GM19468 (cell line): ENCODE measurements around the gene SLC35C1.

Experiments
- ATAC-seq: cut with Tn5 transposase; IDR thresholded peaks from one replicate; pipeline ENCODE4 v1.9.1; 2021; ENCODE audit warnings: mild to moderate bottlenecking, moderate library complexity, moderate number of reproducible peaks; ENCODE audit not compliant: unreplicated experiment; ENCODE audit errors: extremely low read depth

Gene SLC35C1

GRCh38 chr11:45804761-45805304 lies at the start of gene SLC35C1:
Gene SLC35C1 (plus strand): TSS chr11:45805149. CDS start chr11:45805802, 653 bp downstream.
- ATAC-seq = peak; percentile 88

DNA sequence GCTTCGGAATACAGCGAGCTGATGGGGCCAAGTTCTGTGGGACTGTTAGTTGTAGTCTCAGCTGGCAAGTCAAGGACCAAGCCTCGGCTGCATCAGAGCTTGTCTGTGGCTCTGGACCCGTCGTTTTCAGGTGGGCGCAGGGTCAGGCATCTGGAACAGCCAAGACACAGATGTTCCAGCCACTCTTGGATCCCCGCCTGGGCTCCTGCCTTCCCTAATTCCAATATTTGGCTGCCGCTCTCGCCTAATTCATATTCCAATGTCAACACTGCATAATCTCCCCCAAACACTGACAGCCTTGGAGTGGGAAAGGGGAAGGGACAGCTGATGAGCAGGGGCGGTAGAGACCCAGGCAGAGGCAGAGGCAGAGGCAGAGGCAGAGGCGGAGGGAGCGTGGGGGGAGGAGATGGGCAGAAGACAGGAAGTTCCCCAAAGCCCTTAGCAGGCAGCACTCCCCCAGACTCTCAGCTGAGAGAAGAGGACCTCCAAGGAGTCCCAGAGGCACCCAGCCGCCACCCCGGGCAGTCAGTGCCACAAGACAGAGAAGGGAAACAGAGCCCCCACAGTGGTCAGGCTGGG lies 49.6 kb upstream of the SLC35C1 start:
- no peak for ATAC-seq

DNA sequence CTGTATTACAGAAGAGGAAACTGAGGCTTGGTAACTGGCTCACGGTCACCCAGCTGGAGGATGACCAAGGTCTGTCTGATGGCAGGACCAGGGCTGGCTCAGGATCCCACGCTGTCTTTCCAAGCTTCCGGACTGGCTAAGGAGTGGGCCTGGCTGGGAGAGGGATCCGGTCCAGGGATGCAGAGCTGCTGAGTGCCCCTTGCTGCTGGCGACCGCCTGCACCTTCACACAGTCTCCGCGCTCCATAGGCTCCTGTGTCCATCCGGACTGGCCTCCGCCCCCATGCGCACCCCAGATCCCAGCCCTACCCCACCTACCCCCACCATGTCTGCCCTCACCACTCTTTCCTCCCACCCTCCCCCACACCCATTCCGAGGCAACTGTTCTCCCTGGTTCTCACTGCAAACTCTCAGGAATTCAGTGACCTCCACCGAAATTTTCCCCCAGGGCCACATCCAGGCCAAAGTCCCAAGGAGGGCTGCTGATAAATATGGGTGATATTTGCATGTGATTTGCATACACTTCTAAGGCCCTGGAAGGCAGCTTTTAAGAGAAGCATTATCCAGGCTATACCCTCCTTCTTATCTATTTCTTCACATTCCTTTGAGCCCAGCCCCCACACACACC lies 48.5 kb upstream of the SLC35C1 start:
- ATAC-seq = no peak

- no peak for ATAC-seq
Observed at GRCh38 chr11:45757672-45758071, 47.3 kb upstream of the SLC35C1 start.

DNA sequence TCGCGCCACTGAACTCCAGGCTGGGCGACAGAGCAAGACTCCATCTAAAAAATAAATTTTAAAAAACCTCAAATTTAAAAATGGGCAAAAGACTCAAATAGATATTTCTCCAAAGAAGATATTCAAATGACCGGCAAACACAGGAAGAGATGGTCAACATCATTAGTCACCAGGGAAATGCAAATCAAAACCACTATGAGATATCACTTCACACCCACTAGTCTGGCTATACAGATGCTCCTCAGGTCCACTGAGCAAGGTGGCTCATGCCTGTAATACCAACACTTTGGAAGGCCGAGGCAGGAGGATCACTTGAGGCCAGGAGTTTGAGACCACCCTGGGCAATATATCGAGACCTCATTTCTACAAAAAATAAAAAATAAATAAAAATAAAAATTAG lies 43.3 kb upstream of the SLC35C1 start:
- ATAC-seq = no peak

GRCh38 chr11:45765107-45765668 lies 39.8 kb upstream of the SLC35C1 start:
- no peak for ATAC-seq

DNA sequence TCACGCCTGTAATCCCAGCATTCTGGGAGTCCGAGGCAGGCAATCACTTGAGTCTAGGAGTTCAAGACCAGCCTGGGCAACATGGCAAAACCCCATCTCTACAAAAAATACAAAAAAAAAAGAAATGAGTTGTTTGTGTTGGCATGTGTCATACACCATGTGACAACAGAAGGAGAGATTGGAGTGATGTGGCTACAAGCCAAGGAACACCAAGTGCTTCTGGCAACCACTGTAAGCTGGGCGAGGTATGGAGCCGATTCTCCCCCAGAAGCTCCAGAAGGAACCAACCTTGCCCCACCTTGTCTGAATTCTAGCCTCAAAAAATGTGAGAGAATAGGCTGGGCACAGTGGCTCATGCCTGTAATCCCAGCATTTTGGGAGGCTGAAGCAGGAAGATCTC lies 39.1 kb upstream of the SLC35C1 start:
- no peak for ATAC-seq

GRCh38 chr11:45766469-45766868 lies 38.5 kb upstream of the SLC35C1 start:
- no peak for ATAC-seq

DNA sequence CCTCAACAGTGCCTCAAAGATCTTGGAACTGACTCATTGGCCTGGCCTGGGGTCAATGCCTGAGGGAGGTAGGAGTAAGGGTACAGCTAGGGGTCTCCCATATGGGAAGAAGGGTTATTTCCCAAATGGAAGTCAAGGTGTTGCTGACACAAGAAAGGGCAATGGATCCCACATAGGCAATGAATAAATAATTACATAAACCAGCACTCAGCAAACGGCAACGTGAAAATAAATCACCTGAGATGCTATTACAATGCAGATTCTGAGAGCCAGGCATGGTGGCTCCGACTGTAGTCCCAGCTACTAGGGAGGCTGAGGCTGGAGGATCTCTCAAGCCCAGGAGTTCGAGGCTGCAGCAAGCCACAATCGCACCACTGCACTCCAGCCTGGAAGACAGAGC lies 36.5 kb upstream of the SLC35C1 start:
- no peak for ATAC-seq

- ATAC-seq = no peak
Observed at GRCh38 chr11:45769960-45770359, 35.0 kb upstream of the SLC35C1 start.

DNA sequence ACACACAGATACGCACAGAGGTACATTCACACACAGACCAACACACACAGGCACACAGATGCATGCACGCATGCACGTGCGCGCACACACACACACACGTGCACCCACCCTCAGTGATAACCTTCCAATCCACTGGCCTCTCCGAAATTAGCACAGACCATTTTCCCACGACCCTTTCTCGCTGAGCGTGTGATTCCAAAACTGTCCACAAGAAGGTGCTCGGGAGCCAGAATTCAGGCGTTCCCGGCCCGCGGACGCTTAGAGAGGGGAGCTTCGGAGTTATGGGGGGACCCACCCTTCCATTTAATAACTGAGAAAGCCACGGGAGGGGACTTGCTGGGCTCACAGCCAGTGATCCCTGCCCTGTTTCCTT lies 33.8 kb upstream of the SLC35C1 start:
- ATAC-seq = no peak

GRCh38 chr11:45771566-45772448 lies 33.1 kb upstream of the SLC35C1 start:
- ATAC-seq = peak; percentile 82

DNA sequence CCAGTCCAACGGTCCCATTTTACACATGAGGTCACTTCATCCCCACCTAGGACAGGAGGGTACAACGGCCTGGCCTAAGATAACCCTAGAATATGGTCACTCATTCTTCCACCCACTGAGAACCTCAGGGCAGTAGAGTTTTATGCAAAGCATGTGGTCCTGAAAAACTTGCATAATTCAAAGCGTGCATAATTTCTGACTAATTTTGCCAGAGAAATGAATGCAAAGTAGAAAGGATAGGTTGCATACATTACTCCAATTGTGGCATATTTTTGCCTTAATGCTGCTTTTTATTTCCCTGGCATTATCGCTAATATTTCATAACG lies 32.5 kb upstream of the SLC35C1 start:
- ATAC-seq = no peak

DNA sequence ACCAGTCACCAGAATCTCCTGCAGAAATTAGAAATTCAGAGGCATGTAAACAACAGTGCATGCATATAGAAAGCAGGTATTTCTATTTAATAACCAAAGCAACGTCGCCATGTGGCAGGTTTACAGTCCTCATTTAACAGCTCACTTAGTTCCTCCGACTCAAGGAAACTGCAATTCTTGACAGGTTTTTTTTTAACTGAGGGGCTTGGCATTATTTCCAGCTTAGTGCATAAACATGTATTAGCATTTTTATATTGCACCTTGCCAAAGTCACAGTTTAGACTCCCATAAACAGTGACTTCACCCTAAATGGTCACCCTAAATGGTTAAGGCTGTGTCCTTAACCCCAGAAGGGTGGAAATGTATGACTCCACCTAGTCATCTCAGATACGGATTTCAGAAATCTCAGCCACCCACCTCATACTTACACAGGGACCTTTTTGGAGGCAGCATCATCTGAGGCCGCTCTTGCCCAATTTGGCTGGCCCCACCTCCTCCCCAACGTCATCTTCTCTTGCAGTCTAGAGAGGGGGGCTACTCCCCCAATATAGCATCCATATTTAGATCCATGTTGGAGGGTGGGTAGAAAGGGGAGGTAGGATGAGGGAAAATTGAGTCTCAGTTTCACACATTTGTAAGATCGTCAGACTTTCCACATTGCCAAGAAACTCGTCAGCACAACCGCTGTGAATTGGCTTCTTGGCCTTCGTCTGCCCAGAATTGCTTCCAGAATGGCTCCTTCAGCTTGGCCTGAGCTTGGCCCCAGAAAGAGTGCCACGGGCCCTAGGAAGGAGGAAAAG lies 31.8 kb upstream of the SLC35C1 start:
- no peak for ATAC-seq

- ATAC-seq = no peak
Observed at GRCh38 chr11:45773786-45774655, 30.9 kb upstream of the SLC35C1 start.

- no peak for ATAC-seq
Observed at GRCh38 chr11:45774786-45775185, 30.2 kb upstream of the SLC35C1 start.

DNA sequence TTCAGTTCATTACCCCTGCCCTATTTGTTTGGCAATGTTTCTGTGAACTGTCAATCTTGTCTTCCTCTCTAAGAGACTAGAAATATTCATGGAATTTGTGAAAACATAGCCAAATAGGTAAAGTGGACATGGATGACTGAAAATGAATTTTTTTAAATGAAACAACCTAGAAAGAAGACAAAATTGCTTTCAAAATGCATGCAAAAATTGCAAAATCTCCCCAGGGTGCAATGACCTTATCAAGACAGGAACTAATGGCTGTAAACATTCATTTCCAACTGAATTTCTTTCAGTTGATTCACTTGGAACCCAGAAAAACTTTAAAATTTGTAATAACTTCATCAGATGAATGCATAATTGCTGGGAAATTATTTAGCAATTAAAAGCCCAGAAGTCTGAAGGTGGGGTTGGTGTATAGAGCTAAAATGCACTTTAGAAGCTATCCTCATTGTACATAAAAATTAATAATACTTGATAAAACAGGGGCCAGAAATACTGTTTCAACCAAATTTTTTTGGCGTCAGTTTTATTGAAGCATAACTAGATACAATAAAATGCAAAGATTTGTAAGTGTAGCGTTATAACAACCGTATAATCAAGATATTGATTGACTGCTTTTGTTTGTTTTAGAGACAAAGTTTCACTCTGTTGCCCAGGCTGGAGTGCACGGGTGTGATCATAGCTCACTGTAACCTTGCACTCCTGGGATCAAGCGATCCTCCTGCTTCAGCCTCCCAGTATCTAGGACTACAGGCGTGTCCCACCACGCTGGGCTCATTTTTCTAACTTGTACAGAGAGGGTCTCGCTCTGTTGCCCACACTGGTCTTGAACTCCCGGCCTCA lies 27.6 kb upstream of the SLC35C1 start:
- ATAC-seq = no peak

DNA sequence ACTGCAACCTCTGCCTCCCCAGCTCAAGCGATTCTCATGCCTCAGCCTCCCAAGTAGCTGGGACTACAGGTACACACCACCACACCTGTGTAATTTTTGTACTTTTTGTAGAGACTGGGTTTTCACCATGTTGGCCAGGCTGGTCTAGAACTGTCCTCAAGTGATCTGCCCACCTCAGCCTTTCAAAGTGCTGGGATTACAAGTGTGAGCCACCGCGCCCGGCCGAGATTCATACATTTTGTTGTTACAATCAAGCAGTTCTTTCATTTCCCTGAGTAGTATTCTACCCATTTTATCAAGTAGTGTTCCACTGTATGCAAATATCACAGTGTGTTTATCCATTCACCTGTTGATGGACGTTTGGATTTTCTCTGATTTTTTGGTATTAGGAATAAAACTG lies 26.6 kb upstream of the SLC35C1 start:
- no peak for ATAC-seq
